ENCODE results near the gene AGTPBP1.

AGTPBP1 gene

DNA sequence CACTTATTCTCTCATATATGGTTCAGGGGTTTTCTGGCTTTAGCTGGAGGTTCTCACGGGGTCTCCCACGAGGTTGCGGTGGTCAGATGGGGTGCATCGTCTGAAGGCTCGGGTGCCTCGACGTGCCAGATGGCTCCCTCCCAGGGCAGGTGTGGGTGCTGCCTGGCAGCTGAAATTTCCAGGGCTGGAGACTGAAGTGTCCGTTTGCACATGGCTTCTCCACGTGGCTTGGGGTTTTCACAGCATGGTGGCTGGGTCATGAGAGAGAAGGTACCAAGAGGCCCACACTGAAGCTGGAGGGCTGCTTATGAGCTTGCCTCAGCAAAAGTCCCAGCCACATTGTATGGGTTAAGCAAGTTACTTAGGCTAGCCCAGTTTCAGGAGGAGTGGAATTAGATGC is 218.6 kb downstream of the AGTPBP1 start:
- DNase-seq (ENCODE audit: low read depth): no peak
- H3K4me3 ChIP-seq (ENCODE audit: low read depth, low read length): peak overlapping the region; percentile 50
- in situ Hi-C loops (cut with HindIII; ENCODE audit: low sequenced_read_pairs): no loop called here
- TF ChIP-seq CTCF (IDR thresholded peaks at IDR 0.05; ENCODE audit: low read depth, low read length, missing control alignments): no peak

- in situ Hi-C loops (cut with HindIII; ENCODE audit: low sequenced_read_pairs): no loop called here
- DNase-seq (ENCODE audit: low read depth): no peak
- no peak for TF ChIP-seq CTCF (IDR thresholded peaks at IDR 0.05; ENCODE audit: low read depth, low read length, missing control alignments)
- peak overlapping the region; percentile 50 for H3K4me3 ChIP-seq (ENCODE audit: low read depth, low read length)
These were observed 219.2 kb downstream of the AGTPBP1 start for GRCh38 chr9:85522459-85523092.

GRCh38 chr9:85521371-85522197 is 220.2 kb downstream of the AGTPBP1 start:
- in situ Hi-C loops (cut with HindIII; ENCODE audit: low sequenced_read_pairs): no loop called here
- DNase-seq (ENCODE audit: low read depth): no peak
- H3K4me3 ChIP-seq (ENCODE audit: low read depth, low read length): no peak overlapping the region
- TF ChIP-seq CTCF (IDR thresholded peaks at IDR 0.05; ENCODE audit: low read depth, low read length, missing control alignments): no peak

DNA sequence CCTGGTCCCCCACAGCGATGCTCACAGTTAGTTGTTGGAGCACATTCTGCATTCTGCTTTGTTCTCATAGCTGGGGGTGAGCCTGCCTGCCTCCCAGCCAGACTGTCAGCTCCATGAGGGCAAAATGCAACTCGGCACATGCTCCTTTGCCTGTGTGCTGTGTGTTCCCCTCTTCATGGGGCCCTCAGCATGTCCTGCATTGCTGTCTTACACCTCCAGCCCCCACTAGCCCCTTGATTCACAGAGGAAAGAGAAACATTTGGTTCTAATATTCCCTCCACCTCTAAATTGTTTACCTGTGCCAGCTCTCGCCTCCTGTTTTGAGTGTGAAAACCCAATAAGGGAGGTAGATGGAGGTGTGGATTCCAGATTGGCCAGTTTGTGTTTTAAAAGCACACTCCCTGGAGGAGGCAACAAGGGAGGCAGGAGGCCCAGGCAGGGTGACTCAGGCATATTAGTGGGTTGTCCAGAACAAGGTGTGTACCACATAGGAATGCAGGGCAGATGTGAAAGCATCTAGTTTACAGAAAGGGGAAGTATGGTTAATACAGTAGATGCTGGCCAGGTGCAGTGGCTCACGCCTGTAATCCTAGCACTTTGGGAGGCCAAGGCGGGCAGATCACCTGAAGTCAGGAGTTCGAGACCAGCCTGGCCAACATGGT is 224.6 kb downstream of the AGTPBP1 start:
- no peak overlapping the region for H3K4me3 ChIP-seq (ENCODE audit: low read depth, low read length)
- no peak for TF ChIP-seq CTCF (IDR thresholded peaks at IDR 0.05; ENCODE audit: low read depth, low read length, missing control alignments)
- in situ Hi-C loops (cut with HindIII; ENCODE audit: low sequenced_read_pairs): no loop called here
- no peak for DNase-seq (ENCODE audit: low read depth)

- no peak overlapping the region for H3K4me3 ChIP-seq (ENCODE audit: low read depth, low read length)
- in situ Hi-C loops (cut with HindIII; ENCODE audit: low sequenced_read_pairs): no loop called here
- no peak for TF ChIP-seq CTCF (IDR thresholded peaks at IDR 0.05; ENCODE audit: low read depth, low read length, missing control alignments)
- no peak for DNase-seq (ENCODE audit: low read depth)
These were observed 225.3 kb downstream of the AGTPBP1 start for GRCh38 chr9:85516455-85516854.

DNA sequence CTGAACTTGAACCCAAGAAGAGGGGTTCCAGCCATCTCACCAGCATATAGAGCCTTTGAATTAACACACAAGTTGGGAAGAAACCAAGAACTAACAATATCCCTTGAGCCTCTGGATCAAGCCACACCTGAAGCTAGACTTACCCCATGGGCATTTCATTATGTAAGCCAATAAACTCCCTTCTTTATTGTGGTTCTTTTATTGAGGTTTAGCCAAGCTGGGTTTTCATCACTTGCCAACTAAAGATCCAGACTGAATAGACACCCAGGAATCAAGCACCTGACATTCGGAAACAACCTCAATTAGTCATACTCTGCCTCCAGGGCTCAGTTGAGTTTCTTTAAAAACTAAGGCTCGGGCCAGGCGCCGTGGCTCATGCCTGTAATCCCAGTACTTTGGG is 226.7 kb downstream of the AGTPBP1 start:
- DNase-seq (ENCODE audit: low read depth): no peak
- in situ Hi-C loops (cut with HindIII; ENCODE audit: low sequenced_read_pairs): no loop called here
- no peak for TF ChIP-seq CTCF (IDR thresholded peaks at IDR 0.05; ENCODE audit: low read depth, low read length, missing control alignments)
- no peak overlapping the region for H3K4me3 ChIP-seq (ENCODE audit: low read depth, low read length)

Data from astrocyte of the cerebellum (primary cell).